Rectal smooth muscle tissue (tissue), 1 donor: ENCODE data around the gene PC.

Source experiments
- H3K27ac ChIP-seq: one replicate; pipeline ENCODE4 v1.7.0; 2013; ENCODE audit warnings: low read depth, low read length, inconsistent platforms
- H3K27me3 ChIP-seq: one replicate; pipeline ENCODE4 v1.7.0; 2013; ENCODE audit warnings: low read length; ENCODE audit not compliant: control insufficient read depth, insufficient read depth
- H3K36me3 ChIP-seq: one replicate; pipeline ENCODE4 v1.7.0; 2013; ENCODE audit warnings: low read length; ENCODE audit not compliant: control insufficient read depth, insufficient read depth
- H3K4me1 ChIP-seq: one replicate; pipeline ENCODE4 v1.7.0; 2013; ENCODE audit warnings: low read length; ENCODE audit not compliant: control insufficient read depth, insufficient read depth
- H3K4me3 ChIP-seq: one replicate; pipeline ENCODE4 v1.7.0; 2013; ENCODE audit warnings: low read length
- H3K9ac ChIP-seq: one replicate; pipeline ENCODE4 v1.7.0; 2013; ENCODE audit warnings: low read length

PC gene

DNA sequence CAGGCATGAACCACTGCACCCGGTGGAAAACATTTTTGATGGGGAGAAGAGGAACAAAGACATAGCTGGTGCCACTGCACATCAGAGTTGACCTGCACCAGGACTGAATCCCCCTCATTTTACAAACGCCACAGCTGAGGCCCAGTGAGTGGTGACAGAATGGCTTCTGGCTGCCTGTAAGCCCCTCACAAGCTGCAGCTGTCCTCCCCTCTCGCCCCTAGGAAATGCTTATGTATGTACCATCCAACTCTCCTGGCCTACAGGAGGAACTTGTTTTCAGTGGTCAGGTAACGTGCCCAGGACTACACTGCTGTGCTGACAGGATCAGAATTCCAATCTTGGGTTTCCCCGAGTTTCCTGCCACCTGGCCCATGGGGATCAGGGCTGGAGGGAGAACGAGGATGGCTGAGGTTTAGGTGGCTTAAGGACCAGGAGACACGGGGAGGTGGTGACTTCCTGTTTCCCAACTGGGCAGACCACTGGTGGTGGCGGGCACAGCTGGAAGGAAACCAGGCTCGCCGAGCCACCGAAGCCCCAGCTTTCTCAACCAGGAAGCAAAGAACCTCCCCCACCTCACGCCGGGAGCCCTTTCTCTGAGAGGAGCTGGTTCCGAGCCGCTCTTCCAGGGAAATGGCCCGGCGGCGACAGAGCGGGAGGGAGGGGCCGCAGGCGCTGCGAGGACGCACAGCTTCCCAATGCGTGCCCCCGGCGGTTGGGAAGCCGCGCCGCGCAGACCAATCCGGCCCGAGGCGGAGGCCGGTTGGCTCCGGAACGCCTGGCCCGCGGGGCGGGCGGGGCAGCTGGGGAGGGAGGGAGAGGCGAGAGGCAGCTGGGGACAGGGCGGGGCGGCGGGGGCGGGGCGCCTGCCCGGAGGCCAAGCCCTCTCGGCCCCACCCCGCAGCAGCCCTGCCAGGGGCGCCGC is 102.3 kb downstream of the PC start:
- H3K27ac ChIP-seq = peak overlapping the region; percentile 83
- no peaks in the 10 kb centered on the region for H3K27me3 ChIP-seq
- peak overlapping the region; percentile 95 for H3K4me3 ChIP-seq
- peaks cover 5% of the 10 kb centered on the region for H3K4me1 ChIP-seq
- H3K9ac ChIP-seq = peak overlapping the region; percentile 82
- no peaks in the 10 kb centered on the region for H3K36me3 ChIP-seq

DNA sequence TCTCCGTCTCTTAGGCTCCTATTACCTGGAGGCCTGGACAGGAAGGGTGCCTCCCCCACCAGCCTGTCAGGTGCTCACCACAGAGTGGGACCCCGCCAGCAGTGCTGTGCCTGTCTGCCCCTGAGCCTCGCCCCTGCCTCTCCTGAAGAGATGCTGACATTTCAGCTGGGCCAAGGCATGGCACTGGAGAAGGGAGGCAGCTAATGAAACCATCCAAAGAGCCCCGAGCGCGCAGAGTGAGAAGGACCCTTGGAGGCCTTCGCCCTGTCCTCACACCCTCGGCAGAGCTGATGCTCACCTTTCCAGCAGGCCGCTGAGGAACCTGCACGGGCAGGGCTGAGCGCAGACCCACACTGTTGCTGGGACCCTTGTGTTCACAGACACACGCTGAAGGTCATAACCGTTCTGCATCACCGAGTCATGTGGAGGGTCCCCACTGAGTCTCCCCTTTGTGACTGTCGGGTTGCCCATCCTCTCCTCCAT is 103.4 kb downstream of the PC start:
- Histone ChIP-seq H3K9ac (no peak overlapping the region), H3K4me1 (peaks cover 5% of the 10 kb centered on the region), H3K4me3 (no peak overlapping the region), H3K36me3 (no peaks in the 10 kb centered on the region), H3K27ac (no peak overlapping the region), H3K27me3 (no peaks in the 10 kb centered on the region)

DNA sequence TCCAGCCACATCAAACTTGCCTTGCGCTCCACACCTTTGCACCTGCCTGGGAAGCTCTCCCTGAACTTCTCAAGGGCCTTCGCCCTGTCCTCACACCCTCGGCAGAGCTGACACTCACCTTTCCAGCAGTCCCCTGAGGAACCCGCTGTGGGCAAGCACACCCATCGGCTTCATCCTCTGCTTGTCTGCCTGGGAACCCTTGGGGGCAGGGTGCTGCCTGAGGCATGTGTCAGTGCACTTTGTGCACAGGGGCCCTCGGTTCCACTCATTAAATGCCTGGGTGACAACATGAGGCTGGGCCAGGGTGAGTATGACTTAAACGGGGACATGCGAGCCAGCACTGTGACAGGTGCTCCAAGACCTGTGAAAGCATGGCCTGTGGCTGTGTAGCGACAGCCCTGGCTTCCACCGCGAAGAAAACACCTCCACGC is 103.9 kb downstream of the PC start:
- Histone ChIP-seq H3K9ac (no peak overlapping the region), H3K4me3 (no peak overlapping the region), H3K27ac (no peak overlapping the region), H3K36me3 (no peaks in the 10 kb centered on the region), H3K4me1 (peaks cover 5% of the 10 kb centered on the region), H3K27me3 (no peaks in the 10 kb centered on the region)

DNA sequence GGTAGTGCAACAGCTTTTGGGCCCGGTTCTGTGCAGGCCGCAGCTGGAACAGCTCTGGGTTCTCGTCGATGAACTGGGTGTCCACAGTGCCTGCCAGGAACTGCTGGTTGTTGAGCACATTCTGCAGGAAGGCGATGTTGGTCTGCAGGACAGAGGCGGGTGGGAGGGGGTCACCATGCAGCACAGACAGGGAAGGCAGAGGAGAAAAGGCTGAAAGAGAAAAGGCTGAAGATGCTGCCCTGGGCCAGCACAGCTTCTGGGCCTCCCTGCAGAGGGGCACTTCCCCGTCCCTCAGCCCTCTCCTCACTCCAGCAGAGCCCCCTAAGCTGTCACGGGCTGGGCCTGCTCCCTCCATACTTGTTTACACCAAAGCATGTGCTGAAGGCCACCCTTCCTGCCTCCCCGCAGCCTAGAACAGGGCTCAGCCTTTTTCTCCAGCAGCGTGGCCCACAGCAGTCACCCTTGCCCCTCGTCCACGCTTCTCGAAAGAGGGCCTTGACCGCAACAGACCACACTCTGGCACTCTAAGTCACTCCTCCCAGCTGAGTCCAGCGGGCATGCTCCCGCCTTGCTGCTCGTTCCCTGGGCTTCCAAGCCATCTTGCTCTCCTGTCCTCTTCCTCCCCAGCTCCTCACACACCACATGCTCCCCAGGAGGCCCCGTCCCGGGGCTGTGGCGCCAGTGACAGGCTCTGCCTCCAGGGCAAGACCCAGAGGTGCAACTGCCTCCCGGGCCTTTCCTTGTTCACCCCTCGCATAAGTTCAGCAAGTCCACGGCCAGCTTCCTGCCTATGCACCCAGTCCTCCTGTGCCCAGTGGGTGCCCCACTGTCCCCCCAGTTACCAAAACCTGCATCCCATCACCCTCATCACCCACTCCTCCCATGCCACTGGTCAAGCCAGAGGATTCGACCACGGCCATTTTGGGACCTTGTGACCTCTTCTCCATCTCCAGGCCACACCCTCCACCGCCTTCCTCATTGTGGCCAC is 104.6 kb downstream of the PC start:
- Histone ChIP-seq H3K36me3 (no peaks in the 10 kb centered on the region), H3K27ac (no peak overlapping the region), H3K4me1 (peaks cover 5% of the 10 kb centered on the region), H3K9ac (no peak overlapping the region), H3K27me3 (no peaks in the 10 kb centered on the region), H3K4me3 (no peak overlapping the region)

DNA sequence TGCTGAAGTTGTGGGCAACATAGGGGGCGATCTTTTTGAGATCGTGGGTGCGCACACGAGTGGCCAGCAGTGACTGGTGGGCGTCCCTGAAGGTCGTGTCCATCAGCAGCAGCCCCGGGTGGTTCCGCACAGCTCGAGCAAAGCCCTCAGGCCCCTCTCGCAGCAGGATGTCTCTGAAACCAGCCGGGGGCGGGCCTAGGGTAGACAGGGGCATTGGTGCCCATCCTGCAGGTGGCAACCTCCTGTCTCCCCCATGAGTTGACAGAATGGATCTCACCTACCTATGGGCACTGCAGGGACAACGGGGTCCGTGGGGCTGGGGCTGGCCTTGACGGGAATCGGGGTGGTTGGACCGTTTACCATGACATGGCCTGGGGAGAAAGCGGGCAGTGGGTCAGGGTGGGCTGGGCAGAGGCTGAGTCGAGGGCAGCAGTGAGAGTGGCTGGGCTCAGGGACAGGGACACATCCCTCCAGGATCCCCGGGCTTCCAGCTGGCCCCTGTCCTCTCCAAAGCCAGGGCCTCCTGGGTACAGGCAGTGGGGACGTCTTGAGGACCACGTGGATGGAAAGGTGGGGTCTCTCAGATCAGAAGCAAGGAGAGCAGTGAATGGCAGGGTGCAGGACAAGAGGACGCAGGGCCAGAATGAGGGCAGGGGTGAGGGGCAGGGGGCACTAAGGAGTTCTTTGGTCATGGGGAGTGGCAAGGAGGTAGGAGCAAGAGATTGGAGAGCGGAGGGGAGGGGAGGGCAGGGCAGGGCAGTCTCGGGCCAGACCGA is 105.5 kb downstream of the PC start:
- no peaks in the 10 kb centered on the region for H3K27me3 ChIP-seq
- H3K9ac ChIP-seq = no peak overlapping the region
- no peak overlapping the region for H3K27ac ChIP-seq
- peaks cover 5% of the 10 kb centered on the region for H3K4me1 ChIP-seq
- H3K36me3 ChIP-seq = peaks cover 2% of the 10 kb centered on the region
- no peak overlapping the region for H3K4me3 ChIP-seq

DNA sequence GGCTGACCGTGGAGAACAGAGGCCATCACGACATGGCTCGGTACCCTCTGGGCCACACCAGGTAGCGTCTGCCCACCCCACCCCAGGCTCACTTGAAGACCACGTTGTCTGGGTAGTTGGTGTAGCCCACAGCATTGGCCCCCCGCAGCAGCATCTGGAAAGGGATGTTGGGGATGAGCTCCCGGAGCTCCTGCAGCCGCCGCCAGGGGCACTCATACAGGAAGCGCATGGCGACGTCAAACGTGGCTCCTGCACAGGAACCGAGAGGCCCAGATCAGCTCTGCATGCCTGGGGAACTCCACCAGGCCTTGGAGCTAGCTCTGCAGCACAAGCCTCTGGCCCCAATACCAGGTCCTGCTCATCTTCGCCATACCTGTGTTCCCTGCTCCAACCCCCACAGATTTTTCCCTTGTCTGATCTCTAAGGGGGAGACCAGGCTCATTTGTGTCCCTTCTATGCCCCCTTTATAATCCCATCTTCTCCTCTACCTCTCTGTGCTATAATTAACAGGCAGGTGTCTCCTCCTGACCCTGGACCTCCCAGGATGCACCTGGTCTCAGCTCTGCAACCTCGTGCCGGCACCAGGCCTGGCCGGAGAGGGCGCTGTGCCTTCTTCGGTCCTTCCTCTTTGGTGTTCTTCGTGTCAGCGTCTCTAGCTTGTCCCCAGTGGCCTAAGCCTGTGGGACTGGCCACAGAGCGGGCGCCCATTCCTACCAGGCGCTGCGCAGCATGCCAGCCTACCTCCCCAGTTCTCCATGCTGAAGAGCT is 106.3 kb downstream of the PC start:
- Histone ChIP-seq H3K27me3 (no peaks in the 10 kb centered on the region), H3K27ac (no peak overlapping the region), H3K9ac (no peak overlapping the region), H3K4me1 (peaks cover 5% of the 10 kb centered on the region), H3K4me3 (no peak overlapping the region), H3K36me3 (peaks cover 5% of the 10 kb centered on the region)

DNA sequence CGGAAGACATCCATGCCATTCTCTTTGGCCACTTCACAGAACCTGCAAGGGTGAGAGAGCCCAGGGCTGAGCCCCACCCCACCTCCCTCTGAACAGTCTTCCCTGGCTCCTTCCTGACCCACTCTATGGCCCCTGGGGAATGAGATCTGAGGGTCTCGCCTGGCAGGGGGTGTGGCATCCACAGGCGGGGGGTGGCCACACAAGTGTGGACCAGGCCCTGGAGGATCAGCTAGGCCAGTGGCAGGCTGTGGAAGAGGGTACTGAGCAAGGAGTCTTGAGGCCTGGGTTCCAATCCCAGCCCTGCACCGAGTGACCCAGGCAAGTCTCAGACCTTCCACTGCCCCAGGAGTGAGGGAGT is 107.0 kb downstream of the PC start:
- Histone ChIP-seq H3K27me3 (no peaks in the 10 kb centered on the region), H3K9ac (no peak overlapping the region), H3K36me3 (peaks cover 11% of the 10 kb centered on the region), H3K27ac (no peak overlapping the region), H3K4me3 (no peak overlapping the region), H3K4me1 (peaks cover 5% of the 10 kb centered on the region)

DNA sequence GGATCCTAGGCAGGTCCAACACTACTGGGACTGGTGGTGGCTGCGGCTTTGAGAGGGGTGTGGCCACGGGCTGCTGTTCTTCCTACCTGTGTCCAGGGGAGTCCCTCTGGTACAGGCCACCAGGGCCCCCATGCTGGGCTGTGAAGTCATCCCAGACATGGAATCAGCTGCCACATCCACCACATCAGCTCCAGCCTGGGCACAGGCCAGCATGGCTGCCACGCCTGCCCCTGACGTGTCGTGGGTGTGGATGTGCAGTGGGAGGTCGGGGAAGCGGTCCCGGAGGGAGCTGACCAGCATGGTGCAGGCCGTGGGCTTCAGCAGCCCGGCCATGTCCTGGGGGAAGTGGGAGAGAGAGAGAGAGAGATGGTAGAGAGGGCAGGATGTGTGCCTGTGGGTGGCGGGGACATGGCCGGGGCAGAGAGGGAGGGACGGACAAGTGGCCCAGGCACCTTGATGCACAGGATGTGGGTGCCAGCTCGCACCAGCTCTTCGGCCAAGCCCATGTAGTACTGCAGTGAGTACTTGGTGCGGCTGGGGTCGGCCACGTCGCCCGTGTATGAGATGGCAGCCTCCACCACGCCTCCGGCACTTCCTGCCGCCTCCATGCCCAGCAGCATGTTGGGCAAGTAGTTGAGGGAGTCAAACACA is 107.5 kb downstream of the PC start:
- Histone ChIP-seq H3K36me3 (peaks cover 13% of the 10 kb centered on the region), H3K4me3 (no peak overlapping the region), H3K4me1 (peaks cover 3% of the 10 kb centered on the region), H3K9ac (no peak overlapping the region), H3K27me3 (no peaks in the 10 kb centered on the region), H3K27ac (no peak overlapping the region)

DNA sequence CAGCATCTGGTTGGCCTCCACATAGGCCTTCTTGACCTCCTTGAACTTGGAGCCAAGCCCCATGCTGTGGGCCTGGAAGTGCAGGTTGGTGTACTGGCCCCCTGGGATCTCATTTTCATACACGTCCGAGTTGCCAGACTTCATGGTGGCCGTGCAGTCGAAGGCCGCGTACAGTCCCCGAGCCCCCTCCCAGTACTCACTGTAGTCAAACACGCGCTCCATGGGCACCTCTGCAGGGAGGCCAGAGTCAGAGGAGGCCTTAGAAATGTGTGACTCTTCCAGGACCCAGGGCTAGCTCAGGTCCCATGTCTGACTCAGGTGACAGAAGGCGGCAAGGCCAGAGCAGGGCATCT is 108.0 kb downstream of the PC start:
- Histone ChIP-seq H3K36me3 (peaks cover 17% of the 10 kb centered on the region), H3K9ac (no peak overlapping the region), H3K4me3 (no peak overlapping the region), H3K27ac (no peak overlapping the region), H3K27me3 (no peaks in the 10 kb centered on the region), H3K4me1 (no peaks in the 10 kb centered on the region)

DNA sequence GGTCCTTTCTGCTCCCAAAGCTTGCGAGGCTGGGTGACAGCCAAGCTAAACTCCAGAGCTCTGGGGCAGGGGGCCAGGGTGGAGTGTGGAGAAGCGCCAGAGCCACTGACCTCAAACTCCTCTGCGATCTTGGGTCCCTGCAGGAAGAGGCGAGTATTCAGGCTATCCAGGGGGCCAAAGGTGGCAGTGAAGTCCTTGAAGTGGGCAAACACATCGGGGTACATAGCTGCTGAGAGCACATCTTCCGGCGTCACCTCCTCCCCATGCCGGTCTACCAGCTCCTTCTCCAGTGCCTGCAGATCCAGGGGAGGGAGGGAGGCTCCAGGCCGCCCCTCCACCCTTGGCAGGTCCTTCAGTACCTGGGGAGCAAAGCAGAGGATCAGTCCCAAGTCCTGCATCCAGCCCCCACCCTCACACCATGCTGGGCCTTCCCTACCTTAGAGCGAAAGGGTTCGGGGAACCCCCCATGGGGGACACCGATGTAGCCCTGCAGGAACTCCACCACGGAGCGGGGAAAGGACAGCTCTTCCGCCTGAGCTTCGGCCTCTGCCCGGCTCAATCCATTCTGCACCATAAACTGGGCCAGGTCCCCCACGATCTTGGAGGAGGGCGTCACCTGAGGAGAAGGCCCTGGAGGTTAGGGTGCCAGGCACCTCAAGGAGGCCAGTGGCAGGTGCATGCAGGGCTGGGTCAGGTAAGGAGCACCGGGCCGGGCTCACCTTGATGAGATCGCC is 108.5 kb downstream of the PC start:
- no peak overlapping the region for H3K4me3 ChIP-seq
- H3K36me3 ChIP-seq = peaks cover 19% of the 10 kb centered on the region

More for the DNA sequence above, 108.5 kb downstream of the PC start:
- H3K27me3 ChIP-seq = no peaks in the 10 kb centered on the region
- H3K27ac ChIP-seq = no peak overlapping the region
- H3K9ac ChIP-seq = no peak overlapping the region
- peaks cover 2% of the 10 kb centered on the region for H3K4me1 ChIP-seq
